ENCODE measurements around the gene PPM1H. TPM values are rescaled to one million over a fixed set of nuclear protein-coding genes. Genes with fewer than 3 reads are reported as not detected.
"Not testable (repeated sequence)": the region's sequence is repeated elsewhere in the genome, so short reads cannot be mapped to it uniquely, and the experiment has no call there.

PPM1H gene
- total RNA-seq, 1 donor, result 13.4 TPM

- TF ChIP-seq CTCF (IDR thresholded peaks at IDR 0.05; ENCODE audit: extremely low read depth, low read depth, low read length), result no peak
Observed at GRCh38 chr12:62886796-62887195, 48.2 kb downstream of the PPM1H start.

GRCh38 chr12:62885242-62885641 is 49.7 kb downstream of the PPM1H start:
- H3K9me3 ChIP-seq (ENCODE audit: low read depth, low read length), result no peaks in the 10 kb centered on the region
- no peaks in the 10 kb centered on the region for H4K20me1 ChIP-seq (ENCODE audit: insufficient read depth, low read length)
- H3K4me3 ChIP-seq (ENCODE audit: insufficient read depth, low read length), result no peak overlapping the region
- peaks cover 2% of the 10 kb centered on the region for H3K79me2 ChIP-seq (ENCODE audit: insufficient read depth, low read length)
- no peaks in the 10 kb centered on the region for H3K4me1 ChIP-seq (ENCODE audit: insufficient read depth, low read length)
- H2AFZ ChIP-seq (ENCODE audit: low read length), result no peak overlapping the region
- no peaks in the 10 kb centered on the region for H3K36me3 ChIP-seq (ENCODE audit: insufficient read depth, low read length)
- H3K27me3 ChIP-seq (ENCODE audit: insufficient read depth, low read length), result no peaks in the 10 kb centered on the region
- H3K4me2 ChIP-seq (ENCODE audit: insufficient read depth, low read length), result no peak overlapping the region
- no peak overlapping the region for H3K27ac ChIP-seq (ENCODE audit: low read depth, low read length)
- DNase-seq (ENCODE audit: insufficient read length, low spot score, missing footprints), result no peak
- TF ChIP-seq CTCF (IDR thresholded peaks at IDR 0.05; ENCODE audit: extremely low read depth, low read depth, low read length), result no peak

More at GRCh38 chr12:62886796-62887195, 48.2 kb downstream of the PPM1H start:
- Histone ChIP-seq H3K4me2 (ENCODE audit: insufficient read depth, low read length) (no peak overlapping the region), H3K9me3 (ENCODE audit: low read depth, low read length) (no peaks in the 10 kb centered on the region), H3K4me3 (ENCODE audit: insufficient read depth, low read length) (no peak overlapping the region), H3K27me3 (ENCODE audit: insufficient read depth, low read length) (no peaks in the 10 kb centered on the region), H3K4me1 (ENCODE audit: insufficient read depth, low read length) (no peaks in the 10 kb centered on the region), H2AFZ (ENCODE audit: low read length) (no peak overlapping the region), H3K79me2 (ENCODE audit: insufficient read depth, low read length) (peaks cover 2% of the 10 kb centered on the region), H3K36me3 (ENCODE audit: insufficient read depth, low read length) (no peaks in the 10 kb centered on the region), H3K27ac (ENCODE audit: low read depth, low read length) (no peak overlapping the region), H4K20me1 (ENCODE audit: insufficient read depth, low read length) (no peaks in the 10 kb centered on the region)
- no peak for DNase-seq (ENCODE audit: insufficient read length, low spot score, missing footprints)

GRCh38 chr12:62884832-62885231 is 50.1 kb downstream of the PPM1H start:
- not testable (repeated sequence) for H2AFZ ChIP-seq (ENCODE audit: low read length); H3K4me1 ChIP-seq (ENCODE audit: insufficient read depth, low read length); H3K79me2 ChIP-seq (ENCODE audit: insufficient read depth, low read length); H3K9me3 ChIP-seq (ENCODE audit: low read depth, low read length); H3K4me3 ChIP-seq (ENCODE audit: insufficient read depth, low read length); H3K27me3 ChIP-seq (ENCODE audit: insufficient read depth, low read length); H3K4me2 ChIP-seq (ENCODE audit: insufficient read depth, low read length); H3K27ac ChIP-seq (ENCODE audit: low read depth, low read length); H4K20me1 ChIP-seq (ENCODE audit: insufficient read depth, low read length); DNase-seq (ENCODE audit: insufficient read length, low spot score, missing footprints); H3K36me3 ChIP-seq (ENCODE audit: insufficient read depth, low read length)

- H3K36me3 ChIP-seq (ENCODE audit: insufficient read depth, low read length), result no peaks in the 10 kb centered on the region
- no peak overlapping the region for H3K4me3 ChIP-seq (ENCODE audit: insufficient read depth, low read length)
- no peak overlapping the region for H3K4me2 ChIP-seq (ENCODE audit: insufficient read depth, low read length)
- H3K27me3 ChIP-seq (ENCODE audit: insufficient read depth, low read length), result no peaks in the 10 kb centered on the region
- peaks cover 2% of the 10 kb centered on the region for H3K79me2 ChIP-seq (ENCODE audit: insufficient read depth, low read length)
- H3K27ac ChIP-seq (ENCODE audit: low read depth, low read length), result no peak overlapping the region
- TF ChIP-seq CTCF (IDR thresholded peaks at IDR 0.05; ENCODE audit: extremely low read depth, low read depth, low read length), result no peak
- H2AFZ ChIP-seq (ENCODE audit: low read length), result no peak overlapping the region
- no peaks in the 10 kb centered on the region for H3K4me1 ChIP-seq (ENCODE audit: insufficient read depth, low read length)
- no peaks in the 10 kb centered on the region for H4K20me1 ChIP-seq (ENCODE audit: insufficient read depth, low read length)
- no peaks in the 10 kb centered on the region for H3K9me3 ChIP-seq (ENCODE audit: low read depth, low read length)
- no peak for DNase-seq (ENCODE audit: insufficient read length, low spot score, missing footprints)
Observed at GRCh38 chr12:62882696-62883095, 52.3 kb downstream of the PPM1H start.

Measured in osteoblast (primary cell).